Mucosa of stomach (tissue), 1 donor: Measurements from ENCODE around the gene ACTL10.
"Not testable (repeated sequence)": the region's sequence is repeated elsewhere in the genome, so short reads cannot be mapped to it uniquely, and the experiment has no call there.

Experiments
- H3K27me3 ChIP-seq: one replicate; pipeline ENCODE4 v1.7.0; 2013; ENCODE audit warnings: mild to moderate bottlenecking, low read length; ENCODE audit not compliant: control insufficient read depth, insufficient read depth
- H3K36me3 ChIP-seq: one replicate; pipeline ENCODE4 v1.7.0; 2013; ENCODE audit warnings: low read length; ENCODE audit not compliant: control insufficient read depth, insufficient read depth
- H3K4me1 ChIP-seq: one replicate; pipeline ENCODE4 v1.7.0; 2013; ENCODE audit warnings: mild to moderate bottlenecking, low read length; ENCODE audit not compliant: control insufficient read depth, insufficient read depth
- H3K4me3 ChIP-seq: one replicate; pipeline ENCODE4 v1.7.0; 2013; ENCODE audit warnings: low read length
- H3K9ac ChIP-seq: one replicate; pipeline ENCODE4 v1.7.0; 2013; ENCODE audit warnings: mild to moderate bottlenecking, low read length, moderate library complexity
- H3K9me3 ChIP-seq: one replicate; pipeline ENCODE4 v1.7.0; 2013; ENCODE audit warnings: mild to moderate bottlenecking, low read length, moderate library complexity; ENCODE audit not compliant: control insufficient read depth
- donor health status: Pancreatic carcinoma.

ACTL10 gene

DNA sequence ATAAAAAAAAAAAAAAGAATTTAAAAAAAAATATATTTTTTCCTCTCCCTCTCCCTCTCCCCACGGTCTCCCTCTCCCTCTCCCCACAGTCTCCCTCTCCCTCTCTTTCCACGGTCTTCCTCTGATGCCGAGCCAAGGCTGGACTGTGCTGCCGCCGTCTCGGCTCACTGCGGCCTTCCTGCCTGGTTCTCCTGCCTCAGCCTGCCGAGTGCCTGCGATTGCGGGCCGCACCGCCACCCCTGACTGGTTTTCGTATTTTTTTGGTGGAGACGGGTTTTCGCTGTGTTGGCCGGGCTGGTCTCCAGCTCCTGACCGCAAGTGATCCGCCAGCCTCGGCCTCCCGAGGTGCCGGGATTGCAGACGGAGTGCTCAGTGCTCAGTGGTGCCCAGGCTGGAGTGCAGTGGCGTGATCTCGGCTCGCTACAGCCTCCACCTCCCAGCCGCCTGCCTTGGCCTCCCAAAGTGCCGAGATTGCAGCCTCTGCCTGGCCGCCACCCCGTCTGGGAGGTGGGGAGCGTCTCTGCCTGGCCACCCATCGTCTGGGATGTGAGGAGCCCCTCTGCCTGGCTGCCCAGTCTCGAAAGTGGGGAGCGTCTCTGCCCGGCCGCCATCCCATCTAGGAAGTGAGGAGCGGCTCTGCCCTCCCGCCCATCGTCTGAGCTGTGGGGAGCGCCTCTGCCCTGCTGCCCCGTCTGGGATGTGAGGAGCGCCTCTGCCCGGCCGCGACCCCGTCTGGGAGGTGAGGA, 34.1 kb downstream of the ACTL10 start:
- not testable (repeated sequence) for H3K9me3 ChIP-seq, H3K4me1 ChIP-seq, H3K36me3 ChIP-seq, H3K4me3 ChIP-seq, H3K9ac ChIP-seq, H3K27me3 ChIP-seq

DNA sequence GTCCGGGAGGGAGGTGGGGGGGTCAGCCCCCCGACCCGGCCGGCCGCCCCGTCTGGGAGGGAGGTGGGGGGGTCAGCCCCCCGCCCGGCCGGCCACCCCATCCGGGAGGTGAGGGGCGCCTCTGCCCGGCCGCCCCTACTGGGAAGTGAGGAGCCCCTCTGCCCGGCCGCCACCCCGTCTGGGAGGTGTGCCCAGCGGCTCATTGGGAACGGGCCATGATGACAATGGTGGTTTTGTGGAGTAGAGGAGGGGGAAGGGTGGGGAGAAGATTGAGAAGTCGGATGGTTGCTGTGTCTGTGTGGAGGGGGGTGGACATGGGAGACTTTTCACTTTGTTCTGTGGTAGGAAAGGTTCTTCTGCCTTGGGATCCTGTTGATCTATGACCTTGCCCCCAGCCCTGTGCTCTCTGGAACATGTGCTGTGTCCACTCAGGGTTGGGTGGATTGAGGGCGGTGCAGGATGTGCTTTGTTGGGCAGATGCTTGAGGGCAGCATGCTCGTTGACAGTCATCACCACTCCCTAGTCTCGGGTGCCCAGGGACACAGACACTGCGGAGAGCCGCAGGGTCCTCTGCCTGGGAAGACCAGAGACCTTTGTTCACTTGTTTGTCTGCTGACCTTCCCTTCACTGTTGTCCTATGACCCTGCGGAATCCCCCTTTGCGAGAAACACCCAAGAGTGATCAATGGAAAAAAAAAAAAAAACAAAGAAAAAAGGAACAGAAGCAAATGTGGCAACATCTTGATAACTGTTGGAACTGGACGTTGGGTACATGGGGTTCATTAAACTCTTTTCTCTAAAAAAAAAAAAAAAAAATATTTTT, 35.1 kb downstream of the ACTL10 start:
- Histone ChIP-seq H3K27me3 (no peaks in the 10 kb centered on the region), H3K4me1 (no peaks in the 10 kb centered on the region), H3K4me3 (no peak overlapping the region), H3K9me3 (no peaks in the 10 kb centered on the region), H3K9ac (no peak overlapping the region), H3K36me3 (no peaks in the 10 kb centered on the region)

DNA sequence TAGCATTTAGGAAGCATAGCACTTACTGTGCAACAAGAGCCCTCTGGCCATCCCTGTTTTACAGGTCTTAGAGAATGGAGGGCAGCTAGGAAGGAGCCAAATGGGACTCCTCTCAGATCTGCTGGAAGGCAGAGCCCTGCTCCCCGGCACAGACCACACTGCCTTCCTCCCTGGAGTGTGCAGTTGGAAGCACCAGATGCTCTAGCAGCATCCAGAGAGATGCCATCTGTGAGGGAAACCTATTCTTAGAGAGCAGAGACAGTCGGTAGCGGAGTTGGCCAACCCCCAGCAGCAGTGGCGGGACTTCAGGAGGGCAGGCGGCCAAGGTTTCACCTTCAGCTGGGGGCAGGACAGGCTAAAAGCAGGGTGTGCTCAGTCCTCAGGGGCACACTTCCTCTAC, 36.1 kb downstream of the ACTL10 start:
- Histone ChIP-seq H3K36me3 (no peaks in the 10 kb centered on the region), H3K9me3 (no peaks in the 10 kb centered on the region), H3K4me1 (no peaks in the 10 kb centered on the region), H3K9ac (no peak overlapping the region), H3K27me3 (no peaks in the 10 kb centered on the region), H3K4me3 (no peak overlapping the region)

DNA sequence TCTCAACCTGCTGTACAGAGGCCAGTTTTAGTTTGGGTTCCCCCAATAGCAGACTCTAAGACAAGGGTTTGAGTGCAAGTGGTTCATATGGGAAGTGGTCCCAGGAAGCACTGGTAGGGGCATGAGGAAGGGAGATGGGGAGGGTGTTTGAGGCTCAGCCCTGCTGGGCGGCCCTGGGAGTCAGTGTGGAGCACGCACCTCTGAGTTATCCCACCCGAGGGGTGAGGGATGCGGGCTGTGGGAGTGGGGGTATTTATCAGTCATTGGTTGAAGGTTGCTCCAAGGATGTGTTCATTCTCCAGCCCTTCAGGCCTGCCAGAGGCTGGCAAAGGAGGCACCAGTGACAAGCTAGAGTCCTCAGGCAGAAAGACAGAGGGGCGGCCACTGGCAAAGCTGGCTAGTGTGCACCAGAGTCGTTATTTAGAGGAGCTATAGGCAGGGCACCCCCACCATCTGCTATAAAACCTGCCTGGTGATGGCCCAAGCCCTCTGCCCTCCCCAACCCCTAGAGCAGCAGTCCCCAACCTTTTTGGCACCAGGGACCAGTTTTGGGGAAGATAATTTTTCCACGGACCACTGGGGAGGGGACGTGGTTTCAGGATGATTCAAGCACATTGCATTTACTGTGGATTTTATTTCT, 36.9 kb downstream of the ACTL10 start:
- no peaks in the 10 kb centered on the region for H3K9me3 ChIP-seq
- H3K9ac ChIP-seq: no peak overlapping the region
- H3K27me3 ChIP-seq: no peaks in the 10 kb centered on the region
- no peak overlapping the region for H3K4me3 ChIP-seq
- no peaks in the 10 kb centered on the region for H3K4me1 ChIP-seq
- H3K36me3 ChIP-seq: no peaks in the 10 kb centered on the region

DNA sequence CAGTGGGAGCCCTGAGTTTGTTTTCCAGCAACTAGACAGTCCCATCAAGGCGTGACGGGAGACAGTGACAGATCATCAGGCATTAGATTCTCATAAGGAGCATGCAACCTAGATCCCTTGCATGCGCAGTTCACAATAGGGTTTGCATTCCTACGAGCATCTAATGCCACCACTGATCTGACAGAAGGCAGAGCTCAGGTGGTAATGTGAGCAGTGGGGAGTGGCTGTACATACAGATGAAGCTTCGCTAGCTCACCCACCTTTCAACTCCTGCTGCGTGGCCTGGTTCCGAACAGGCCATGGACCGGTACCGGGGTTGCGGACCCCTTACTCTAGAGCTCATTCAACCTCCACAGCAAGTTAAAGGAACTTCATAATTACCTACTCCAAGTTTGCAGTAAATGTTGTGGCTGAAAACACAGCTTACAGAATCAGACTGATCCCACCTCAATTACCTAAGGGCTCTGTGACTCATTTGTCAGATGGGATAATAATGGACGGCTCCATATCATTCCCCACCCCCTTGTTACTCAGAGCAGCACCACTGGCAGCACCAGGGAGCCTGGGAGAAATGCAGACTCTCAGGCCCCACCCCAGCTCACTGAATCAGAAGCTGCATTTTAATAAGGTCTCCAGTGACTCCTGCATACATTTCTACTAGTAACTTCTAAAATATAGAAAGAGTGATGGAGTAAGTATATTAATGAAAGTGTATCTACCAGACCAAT, 37.6 kb downstream of the ACTL10 start:
- Histone ChIP-seq H3K9ac (no peak overlapping the region), H3K4me1 (no peaks in the 10 kb centered on the region), H3K27me3 (no peaks in the 10 kb centered on the region), H3K9me3 (no peaks in the 10 kb centered on the region), H3K36me3 (no peaks in the 10 kb centered on the region), H3K4me3 (no peak overlapping the region)

DNA sequence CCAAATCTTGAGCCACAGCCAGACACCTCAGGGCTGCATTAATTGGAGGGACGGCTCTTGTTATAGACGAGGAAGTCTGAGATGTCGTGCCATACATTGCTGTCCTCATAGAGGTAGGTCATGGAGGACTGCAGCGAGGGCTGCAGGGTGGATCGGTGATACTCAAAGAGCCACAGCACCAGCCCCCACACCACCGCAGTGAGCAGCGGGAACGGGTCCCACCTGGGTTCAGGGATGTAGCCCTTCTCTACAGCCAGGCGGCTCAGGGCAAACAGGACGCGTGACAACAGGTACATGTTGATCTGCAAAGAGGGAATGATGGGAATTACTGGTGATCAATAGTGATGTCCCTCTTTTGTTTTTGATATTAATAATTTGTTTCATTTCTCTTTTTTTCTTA, 40.9 kb downstream of the ACTL10 start:
- Histone ChIP-seq H3K9ac (no peak overlapping the region), H3K4me3 (no peak overlapping the region), H3K36me3 (no peaks in the 10 kb centered on the region), H3K9me3 (no peaks in the 10 kb centered on the region), H3K4me1 (peaks cover 21% of the 10 kb centered on the region), H3K27me3 (no peaks in the 10 kb centered on the region)

- Histone ChIP-seq H3K36me3 (no peaks in the 10 kb centered on the region), H3K4me1 (peaks cover 21% of the 10 kb centered on the region), H3K4me3 (no peak overlapping the region), H3K9me3 (no peaks in the 10 kb centered on the region), H3K9ac (no peak overlapping the region), H3K27me3 (no peaks in the 10 kb centered on the region)
Measured at GRCh38 chr20:33709398-33709797, 42.7 kb downstream of the ACTL10 start.

GRCh38 chr20:33709905-33710541, 43.3 kb downstream of the ACTL10 start:
- Histone ChIP-seq H3K9ac (no peak overlapping the region), H3K4me3 (no peak overlapping the region), H3K27me3 (no peaks in the 10 kb centered on the region), H3K36me3 (no peaks in the 10 kb centered on the region), H3K4me1 (peaks cover 21% of the 10 kb centered on the region), H3K9me3 (no peaks in the 10 kb centered on the region)

GRCh38 chr20:33710681-33711445, 44.1 kb downstream of the ACTL10 start:
- Histone ChIP-seq H3K4me1 (peaks cover 21% of the 10 kb centered on the region), H3K9me3 (no peaks in the 10 kb centered on the region), H3K4me3 (no peak overlapping the region), H3K27me3 (no peaks in the 10 kb centered on the region), H3K36me3 (no peaks in the 10 kb centered on the region), H3K9ac (no peak overlapping the region)

DNA sequence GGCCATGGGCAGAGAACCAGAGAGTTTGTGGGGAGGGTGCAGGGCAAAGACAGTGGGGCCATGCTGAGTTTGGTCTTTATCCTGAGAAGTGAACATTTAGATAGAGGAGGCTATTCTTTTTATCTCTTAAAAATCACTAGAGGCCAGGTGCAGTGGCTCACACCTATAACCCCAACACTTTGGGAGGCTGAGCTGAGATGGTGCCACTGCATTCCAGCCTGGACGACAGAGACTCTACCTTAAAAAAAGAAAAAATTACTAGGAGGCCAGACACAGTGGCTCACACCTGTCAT, 44.6 kb downstream of the ACTL10 start:
- H3K4me3 ChIP-seq: no peak overlapping the region
- H3K9me3 ChIP-seq: no peaks in the 10 kb centered on the region
- H3K36me3 ChIP-seq: no peaks in the 10 kb centered on the region
- no peak overlapping the region for H3K9ac ChIP-seq
- no peaks in the 10 kb centered on the region for H3K27me3 ChIP-seq
- H3K4me1 ChIP-seq: peaks cover 21% of the 10 kb centered on the region

- H3K9me3 ChIP-seq: no peaks in the 10 kb centered on the region
- H3K4me1 ChIP-seq: peaks cover 21% of the 10 kb centered on the region
- H3K4me3 ChIP-seq: no peak overlapping the region
- H3K27me3 ChIP-seq: no peaks in the 10 kb centered on the region
- H3K36me3 ChIP-seq: no peaks in the 10 kb centered on the region
- H3K9ac ChIP-seq: no peak overlapping the region
Measured at GRCh38 chr20:33713865-33714367, 47.2 kb downstream of the ACTL10 start.
